Measurements from ENCODE around the gene PTPRN2. TPM values are rescaled to one million over a fixed set of nuclear protein-coding genes. Genes with fewer than 3 reads are reported as not detected.

The PTPRN2 gene
- total and polyA plus RNA-seq, 8 donors = 12.2 to 49.2 (median 31.8) TPM

DNA sequence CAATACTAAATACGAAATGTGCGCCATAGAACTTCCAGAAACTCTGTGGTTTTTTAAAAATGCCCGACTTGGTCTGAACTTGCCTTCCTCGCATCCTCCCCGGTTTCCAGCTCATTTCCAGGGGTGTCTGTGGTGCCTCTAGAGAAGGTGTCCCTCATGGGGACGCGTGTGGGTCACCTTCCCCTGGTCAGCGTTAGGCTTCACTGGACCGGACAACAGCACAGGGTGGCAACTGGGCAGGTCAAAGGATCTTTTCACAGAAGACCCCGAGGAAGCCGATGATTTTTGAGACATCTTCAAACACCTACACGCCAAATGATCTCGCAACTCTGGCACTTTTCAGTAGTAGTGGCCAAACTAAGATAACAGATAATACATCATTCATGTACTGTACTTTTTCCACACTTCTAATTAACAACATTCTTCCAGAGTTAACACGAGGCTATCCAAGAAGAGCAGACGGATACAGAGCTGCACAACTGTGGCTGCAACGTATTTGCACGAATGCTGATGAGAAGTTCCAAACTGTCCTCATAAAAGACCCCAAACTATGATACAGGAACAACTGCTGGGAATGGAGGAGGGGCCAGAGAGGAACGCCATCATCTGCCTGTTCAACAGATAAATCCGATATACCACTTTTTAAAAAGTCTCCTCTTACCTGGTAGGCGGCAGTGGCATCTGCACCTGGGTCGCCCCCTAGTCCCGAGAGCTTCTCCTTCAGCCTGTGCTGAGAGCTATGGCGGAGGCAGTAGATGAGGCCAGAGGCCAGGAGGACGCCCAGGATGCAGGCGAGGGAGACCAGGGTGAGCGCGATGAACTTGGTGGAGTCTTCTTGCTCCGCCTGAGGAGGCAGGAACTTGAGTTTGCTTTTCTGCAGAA, 905.3 kb downstream of the PTPRN2 start:
- H3K4me3 ChIP-seq = no peak overlapping the region
- no peaks in the 10 kb centered on the region for H3K27me3 ChIP-seq
- no peaks in the 10 kb centered on the region for H3K9me3 ChIP-seq
- ATAC-seq (no peak), FAIRE-seq (no peak), DNase-seq (no peak)
- no peaks in the 10 kb centered on the region for H3K36me3 ChIP-seq
- intact Hi-C loops (cut with DNase I) = no loop called here
- 75 to 78% methylated on average over 28 of the region's 28 CpGs for WGBS, 2 donors
- H3K4me1 ChIP-seq = no peaks in the 10 kb centered on the region
- TF ChIP-seq, protein P1, sequence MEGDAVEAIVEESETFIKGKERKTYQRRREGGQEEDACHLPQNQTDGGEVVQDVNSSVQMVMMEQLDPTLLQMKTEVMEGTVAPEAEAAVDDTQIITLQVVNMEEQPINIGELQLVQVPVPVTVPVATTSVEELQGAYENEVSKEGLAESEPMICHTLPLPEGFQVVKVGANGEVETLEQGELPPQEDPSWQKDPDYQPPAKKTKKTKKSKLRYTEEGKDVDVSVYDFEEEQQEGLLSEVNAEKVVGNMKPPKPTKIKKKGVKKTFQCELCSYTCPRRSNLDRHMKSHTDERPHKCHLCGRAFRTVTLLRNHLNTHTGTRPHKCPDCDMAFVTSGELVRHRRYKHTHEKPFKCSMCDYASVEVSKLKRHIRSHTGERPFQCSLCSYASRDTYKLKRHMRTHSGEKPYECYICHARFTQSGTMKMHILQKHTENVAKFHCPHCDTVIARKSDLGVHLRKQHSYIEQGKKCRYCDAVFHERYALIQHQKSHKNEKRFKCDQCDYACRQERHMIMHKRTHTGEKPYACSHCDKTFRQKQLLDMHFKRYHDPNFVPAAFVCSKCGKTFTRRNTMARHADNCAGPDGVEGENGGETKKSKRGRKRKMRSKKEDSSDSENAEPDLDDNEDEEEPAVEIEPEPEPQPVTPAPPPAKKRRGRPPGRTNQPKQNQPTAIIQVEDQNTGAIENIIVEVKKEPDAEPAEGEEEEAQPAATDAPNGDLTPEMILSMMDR (IDR thresholded peaks at IDR 0.05) = no peak
- H3K27ac ChIP-seq = no peak overlapping the region

GRCh38 chr7:157679607-157680006, 908.0 kb downstream of the PTPRN2 start:
- Histone ChIP-seq H3K36me3 (no peaks in the 10 kb centered on the region), H3K4me3 (no peak overlapping the region), H3K27me3 (no peaks in the 10 kb centered on the region), H3K9me3 (no peaks in the 10 kb centered on the region), H3K4me1 (no peaks in the 10 kb centered on the region), H3K27ac (no peak overlapping the region)
- intact Hi-C loops (cut with DNase I) = no loop called here
- 56 to 68% methylated on average over 9 of the region's 9 CpGs for WGBS, 2 donors
- FAIRE-seq (no peak), DNase-seq (peak in 1 of 6 donors; percentile 25), ATAC-seq (no peak)
- TF ChIP-seq, protein P1 (IDR thresholded peaks at IDR 0.05) = no peak

- Histone ChIP-seq H3K4me3 (no peak overlapping the region), H3K27me3 (no peaks in the 10 kb centered on the region), H3K36me3 (no peaks in the 10 kb centered on the region), H3K27ac (no peak overlapping the region), H3K4me1 (no peaks in the 10 kb centered on the region), H3K9me3 (no peaks in the 10 kb centered on the region)
- DNase-seq (peak in 1 of 6 donors; percentile 3), FAIRE-seq (no peak), ATAC-seq (peak in 1 of 4 donors; percentile 32)
- 66% methylated on average over 9 of the region's 9 CpGs for WGBS, 2 donors
- intact Hi-C loops (cut with DNase I) = no loop called here
- TF ChIP-seq, protein P1 (IDR thresholded peaks at IDR 0.05) = no peak
These were observed 909.1 kb downstream of the PTPRN2 start for GRCh38 chr7:157678501-157678900.

DNA sequence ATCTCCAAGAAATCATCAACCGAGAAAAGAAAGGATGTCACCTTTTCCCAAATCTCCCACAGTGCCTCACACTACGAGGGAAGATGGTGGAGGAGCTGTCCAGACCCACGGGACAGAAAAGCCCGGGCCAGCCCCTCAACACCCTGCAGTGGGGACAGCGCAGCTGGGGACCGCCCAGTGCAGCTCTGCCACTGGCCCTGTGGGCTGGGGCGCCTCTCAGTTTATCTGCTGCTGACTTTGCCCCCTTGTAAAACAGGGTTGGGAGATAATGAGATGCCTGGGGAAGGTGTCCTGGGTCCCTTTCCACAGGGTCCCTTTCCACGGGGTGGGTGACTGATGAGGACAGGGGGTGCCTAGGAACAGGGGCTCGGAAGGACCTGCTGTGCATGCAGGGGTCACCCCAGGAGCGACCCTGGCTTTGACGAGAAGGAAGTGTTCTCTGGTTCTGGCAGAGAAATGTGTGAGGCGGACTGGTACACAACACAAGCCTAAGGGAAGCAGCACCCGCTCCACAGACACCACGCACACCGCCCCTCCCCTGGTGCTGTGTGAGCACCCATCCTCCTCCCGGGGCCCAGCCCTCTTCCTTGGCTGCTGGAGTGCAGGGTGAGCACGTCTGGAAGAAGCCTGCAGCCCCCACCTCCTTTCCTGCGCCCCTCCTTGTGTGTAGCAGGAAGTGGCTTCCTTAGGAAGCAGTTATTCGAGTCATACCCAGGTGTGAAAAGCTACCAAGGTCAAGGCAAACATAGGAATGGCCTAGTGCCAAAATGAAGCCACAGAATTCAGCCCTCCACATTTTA, 911.0 kb downstream of the PTPRN2 start:
- 71 to 75% methylated on average over 19 of the region's 19 CpGs for WGBS, 2 donors
- no peaks in the 10 kb centered on the region for H3K4me1 ChIP-seq
- intact Hi-C loops (cut with DNase I) = no loop called here
- no peaks in the 10 kb centered on the region for H3K27me3 ChIP-seq
- DNase-seq = peak in 1 of 6 donors; percentile 35
- TF ChIP-seq, protein P1 (IDR thresholded peaks at IDR 0.05) = no peak
- no peak overlapping the region for H3K27ac ChIP-seq
- FAIRE-seq = no peak
- H3K4me3 ChIP-seq = no peak overlapping the region
- peak in 1 of 4 donors; percentile 54 for ATAC-seq
- H3K36me3 ChIP-seq = no peaks in the 10 kb centered on the region
- H3K9me3 ChIP-seq = no peaks in the 10 kb centered on the region
